Type B pancreatic cell (in vitro differentiated cells): Measurements from ENCODE around the gene ZNF592. TPM values are rescaled to one million over a fixed set of nuclear protein-coding genes. Genes with fewer than 3 reads are reported as not detected.
A peak's percentile ranks its signal among the peaks of the same experiment; 100 is the strongest.

Experiments
- DNase-seq: peaks from one replicate; pipeline ENCODE4 v3.0.0; 2021; ENCODE audit warnings: mixed read lengths; ENCODE audit not compliant: unreplicated experiment; ENCODE audit errors: extremely low spot score
- H3K27ac Mint-ChIP-seq: 2 replicates; pipeline ENCODE4 v1.8.0; 2021; ENCODE audit warnings: mild to moderate bottlenecking, mixed read lengths
- H3K27me3 Mint-ChIP-seq: 2 replicates; pipeline ENCODE4 v1.8.0; 2021; ENCODE audit warnings: mixed read lengths
- H3K36me3 Mint-ChIP-seq: 2 replicates; pipeline ENCODE4 v1.8.0; 2021; ENCODE audit warnings: mixed read lengths
- H3K4me1 Mint-ChIP-seq: one replicate; pipeline ENCODE4 v1.8.0; 2021; ENCODE audit warnings: mixed read lengths; ENCODE audit not compliant: unreplicated experiment
- H3K4me3 Mint-ChIP-seq: 2 replicates; pipeline ENCODE4 v1.8.0; 2021; ENCODE audit warnings: mild to moderate bottlenecking, mixed read lengths
- H3K9me3 Mint-ChIP-seq: 2 replicates; pipeline ENCODE4 v1.8.0; 2021; ENCODE audit warnings: mixed read lengths
- CTCF ChIP-seq: fragments of 200-600 bp; sonication (generic); conservative IDR thresholded peaks from 2 replicates; pipeline ENCODE4 v1.5.0; 2021; ENCODE audit warnings: antibody characterized with exemption, mild to moderate bottlenecking
- total RNA-seq: library from RNA; stranded (reverse); gene quantifications from 2 replicates; pipeline ENCODE4 v1.2.1, GENCODE V29; 2021; ENCODE audit warnings: low replicate concordance

The ZNF592 gene
- total RNA-seq, 1 donor from 2014 or later, result 26.8 TPM

- Mint-ChIP-seq H3K27ac (peak within 1 kb of the TSS; percentile 79), H3K27me3 (peaks cover 10% of the 10 kb centered on the region), H3K9me3 (no peaks in the 10 kb centered on the region), H3K36me3 (no peaks in the 10 kb centered on the region), H3K4me1 (peaks cover 25% of the 10 kb centered on the region), H3K4me3 (peak within 1 kb of the TSS; percentile 85)
- peak; percentile 77 for DNase-seq
- no peak for TF ChIP-seq CTCF
These were observed 68.5 kb downstream of the ZNF592 start, which contains the start of gene ALPK3 for GRCh38 chr15:84816694-84817465. Gene ALPK3 (plus strand): TSS chr15:84817356. CDS start chr15:84817453, 97 bp downstream.

- Mint-ChIP-seq H3K9me3 (no peaks in the 10 kb centered on the region), H3K4me3 (peak overlapping the region; percentile 85), H3K36me3 (no peaks in the 10 kb centered on the region), H3K27me3 (peaks cover 10% of the 10 kb centered on the region), H3K4me1 (peaks cover 31% of the 10 kb centered on the region), H3K27ac (peak overlapping the region; percentile 75)
- DNase-seq, result no peak
- TF ChIP-seq CTCF, result no peak
These were observed 69.2 kb downstream of the ZNF592 start for GRCh38 chr15:84817466-84818081.

- H3K9me3 Mint-ChIP-seq, result no peaks in the 10 kb centered on the region
- no peak for DNase-seq
- peaks cover 10% of the 10 kb centered on the region for H3K27me3 Mint-ChIP-seq
- peaks cover 31% of the 10 kb centered on the region for H3K4me1 Mint-ChIP-seq
- H3K36me3 Mint-ChIP-seq, result no peaks in the 10 kb centered on the region
- H3K4me3 Mint-ChIP-seq, result peak overlapping the region; percentile 85
- peak overlapping the region; percentile 75 for H3K27ac Mint-ChIP-seq
- no peak for TF ChIP-seq CTCF
These were observed 70.1 kb downstream of the ZNF592 start for GRCh38 chr15:84818261-84819131.

- peak overlapping the region; percentile 75 for H3K27ac Mint-ChIP-seq
- no peaks in the 10 kb centered on the region for H3K9me3 Mint-ChIP-seq
- H3K4me1 Mint-ChIP-seq, result peaks cover 35% of the 10 kb centered on the region
- TF ChIP-seq CTCF, result peak; percentile 49
- no peak for DNase-seq
- H3K27me3 Mint-ChIP-seq, result peaks cover 10% of the 10 kb centered on the region
- H3K4me3 Mint-ChIP-seq, result peak overlapping the region; percentile 85
- H3K36me3 Mint-ChIP-seq, result no peaks in the 10 kb centered on the region
These were observed 70.9 kb downstream of the ZNF592 start for GRCh38 chr15:84819291-84819768.

- H3K27ac Mint-ChIP-seq, result no peak overlapping the region
These were observed 71.4 kb downstream of the ZNF592 start for GRCh38 chr15:84819791-84820190.

More at GRCh38 chr15:84819791-84820190, 71.4 kb downstream of the ZNF592 start:
- Mint-ChIP-seq H3K4me3 (no peak overlapping the region), H3K4me1 (peaks cover 39% of the 10 kb centered on the region), H3K27me3 (peaks cover 10% of the 10 kb centered on the region), H3K36me3 (no peaks in the 10 kb centered on the region), H3K9me3 (no peaks in the 10 kb centered on the region)
- DNase-seq, result no peak
- no peak for TF ChIP-seq CTCF
